HG03196 (cell line): Measurements from ENCODE around the gene NUP62CL.
"Not testable (repeated sequence)": the region's sequence is repeated elsewhere in the genome, so short reads cannot be mapped to it uniquely, and the experiment has no call there.

Experiments
- ATAC-seq: cut with Tn5 transposase; IDR thresholded peaks from one replicate; pipeline ENCODE4 v1.9.1; 2021; ENCODE audit not compliant: unreplicated experiment

Gene NUP62CL

GRCh38 chrX:107205770-107206696 is at the start of gene NUP62CL, which contains the start of gene DNAAF6:
TSS of gene NUP62CL (minus strand) at chrX:107206433. CDS start at chrX:107175146, 31,287 bp downstream.
TSS of gene DNAAF6 (plus strand) at chrX:107206611. CDS start at chrX:107212876, 6,265 bp downstream.
- ATAC-seq: peak; percentile 97

GRCh38 chrX:107228486-107228819 is 22.2 kb upstream of the NUP62CL start:
- ATAC-seq: no peak

DNA sequence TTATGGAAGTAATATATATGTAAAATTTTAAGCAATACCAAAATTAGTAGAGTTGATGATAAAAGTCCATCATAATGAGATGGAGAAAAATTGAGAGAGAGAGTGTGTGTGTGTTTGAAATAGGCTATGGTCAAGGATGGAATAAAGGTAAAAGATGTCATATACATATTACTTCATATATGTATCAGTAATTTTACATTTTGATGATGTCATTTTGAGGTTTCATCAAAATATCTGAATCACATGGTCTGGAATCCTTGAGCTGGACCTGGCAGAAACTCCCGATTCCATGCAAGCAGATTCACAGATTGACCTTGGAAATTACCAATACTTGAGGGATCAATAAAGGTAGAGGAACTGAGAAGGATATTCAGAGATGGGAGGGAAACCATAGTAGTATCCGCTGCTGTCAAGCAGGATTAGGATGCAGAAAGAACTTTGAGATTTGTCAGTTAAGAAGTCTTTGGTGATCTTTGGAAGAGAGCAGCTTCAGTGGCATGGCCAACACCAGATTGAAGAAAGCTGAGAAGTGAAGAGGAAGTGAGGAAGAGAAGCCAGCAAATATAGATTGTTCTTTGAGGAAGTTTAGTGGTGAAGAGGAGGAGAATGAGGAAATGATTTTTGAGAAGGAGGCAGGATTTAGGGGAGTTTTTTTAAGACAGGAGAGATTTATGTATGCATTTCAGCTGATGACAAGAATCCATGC is 21.7 kb upstream of the NUP62CL start:
- ATAC-seq: no peak

GRCh38 chrX:107226757-107227156 is 20.5 kb upstream of the NUP62CL start:
- ATAC-seq: no peak

DNA sequence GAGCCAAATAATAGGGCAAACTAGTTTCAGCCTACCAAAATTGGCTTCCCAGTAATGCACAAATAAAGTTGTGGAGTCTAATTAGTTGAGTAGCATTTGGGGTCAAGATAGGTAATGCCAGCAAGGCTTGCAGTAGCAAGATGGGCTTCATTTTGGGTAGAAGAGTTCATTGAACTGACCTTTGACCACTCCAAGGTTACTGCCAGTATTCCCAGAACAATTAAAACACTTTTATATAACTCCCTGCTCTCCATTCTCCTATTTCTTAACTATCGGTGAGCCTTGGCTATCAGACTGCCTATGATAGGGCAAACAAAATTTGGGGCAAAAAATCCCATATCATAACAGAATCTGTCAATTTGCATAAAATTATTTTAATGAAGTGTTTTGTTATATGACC is 7.2 kb upstream of the NUP62CL start:
- ATAC-seq: no peak

GRCh38 chrX:107207943-107208342 is 1.7 kb upstream of the NUP62CL start:
- no peak for ATAC-seq

DNA sequence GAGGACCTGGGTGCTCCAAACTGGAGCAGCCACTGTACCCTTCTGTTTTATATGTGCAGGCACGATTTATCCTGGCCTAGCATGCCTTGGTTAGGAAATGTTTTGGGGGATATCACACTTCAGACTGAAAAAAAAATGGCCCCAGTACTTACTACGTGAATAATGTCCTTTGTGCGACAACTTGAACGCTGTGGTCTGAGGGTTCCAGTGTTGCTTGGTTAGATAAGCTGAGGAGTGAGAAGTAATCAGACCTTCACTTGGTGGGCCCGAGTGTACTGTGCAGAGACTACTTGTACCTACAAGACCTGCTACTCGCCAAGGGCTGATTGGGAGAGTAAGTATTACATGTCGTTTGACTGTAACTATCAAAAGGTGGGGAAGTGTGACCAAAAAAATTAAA is 856 bp upstream of the NUP62CL start:
- no peak for ATAC-seq

DNA sequence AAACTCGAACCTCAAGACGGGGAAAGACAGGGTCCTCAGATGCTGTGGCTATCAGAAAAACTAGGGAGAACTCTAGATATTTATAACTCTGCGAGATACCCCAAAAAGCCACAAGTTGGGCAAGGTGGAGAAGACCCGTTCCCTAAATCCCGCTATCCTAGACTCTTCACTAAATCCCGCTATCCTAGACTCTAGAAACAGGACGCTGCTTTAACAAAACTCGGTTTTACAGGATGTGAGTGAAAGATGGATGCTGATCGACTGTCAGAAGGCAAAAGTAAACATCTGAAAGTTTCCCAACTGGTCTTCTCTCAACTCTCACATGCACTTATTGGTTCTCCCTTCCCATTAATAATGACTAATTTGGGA is 448 bp upstream of the NUP62CL start:
- no peak for ATAC-seq

- no peak for ATAC-seq
Observed at GRCh38 chrX:107204068-107204605, 2.1 kb downstream of the NUP62CL start.

DNA sequence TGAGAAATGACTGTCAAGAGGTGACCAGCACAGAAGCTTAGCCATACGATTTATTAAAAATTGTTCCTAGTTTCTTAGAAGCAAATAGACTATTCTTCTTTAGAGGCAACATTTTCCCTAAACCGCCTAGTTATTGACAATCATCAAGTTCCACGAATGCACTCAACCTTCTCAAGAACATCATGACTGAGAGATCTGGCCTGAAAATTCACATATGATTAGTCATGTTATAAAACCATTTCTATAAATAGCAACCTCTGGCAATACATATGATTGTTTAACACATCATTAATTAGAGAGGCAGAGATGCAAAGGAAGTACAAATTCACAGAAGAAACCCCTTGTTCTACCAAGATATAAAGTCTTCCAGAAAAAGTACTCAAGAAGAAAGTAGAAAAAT is 6.7 kb downstream of the NUP62CL start:
- ATAC-seq: no peak

DNA sequence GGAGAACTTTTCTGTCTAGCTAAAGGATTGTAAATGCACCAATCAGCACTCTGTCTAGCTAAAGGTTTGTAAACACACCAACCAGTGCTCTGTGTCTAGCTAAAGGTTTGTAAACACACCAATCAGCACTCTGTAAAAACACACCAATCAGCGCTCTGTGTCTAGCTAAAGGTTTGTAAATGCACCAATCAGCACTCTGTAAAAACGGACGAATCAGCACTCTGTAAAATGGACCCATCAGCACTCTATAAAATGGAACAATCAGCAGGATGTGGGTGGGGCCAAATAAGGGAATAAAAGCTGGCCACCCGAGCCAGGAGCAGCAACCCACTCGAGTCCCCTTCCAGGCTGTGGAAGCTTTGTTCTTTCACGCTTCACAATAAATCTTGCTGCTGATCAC is 8.2 kb downstream of the NUP62CL start:
- not testable (repeated sequence) for ATAC-seq

DNA sequence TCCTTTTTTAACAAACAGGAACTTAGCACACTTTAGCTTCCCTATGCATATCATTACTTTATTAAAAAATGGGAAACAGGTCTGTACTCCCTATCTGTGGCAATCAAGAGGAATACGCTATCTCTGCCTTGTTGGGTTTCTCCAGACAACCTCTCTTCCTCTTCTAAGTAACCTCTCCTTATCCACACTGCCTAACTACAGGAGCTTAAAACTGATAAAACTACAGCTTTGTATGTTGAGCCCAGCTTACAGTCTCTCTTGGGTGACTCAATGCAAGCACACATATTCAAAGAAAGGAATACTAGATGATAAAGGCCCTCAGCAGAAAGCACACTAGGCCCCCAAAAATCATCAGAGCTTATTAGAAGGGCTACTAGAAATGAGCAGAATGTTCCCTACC is 8.9 kb downstream of the NUP62CL start:
- ATAC-seq: no peak

GRCh38 chrX:107171369-107172102 is 34.7 kb downstream of the NUP62CL start:
- ATAC-seq: no peak

DNA sequence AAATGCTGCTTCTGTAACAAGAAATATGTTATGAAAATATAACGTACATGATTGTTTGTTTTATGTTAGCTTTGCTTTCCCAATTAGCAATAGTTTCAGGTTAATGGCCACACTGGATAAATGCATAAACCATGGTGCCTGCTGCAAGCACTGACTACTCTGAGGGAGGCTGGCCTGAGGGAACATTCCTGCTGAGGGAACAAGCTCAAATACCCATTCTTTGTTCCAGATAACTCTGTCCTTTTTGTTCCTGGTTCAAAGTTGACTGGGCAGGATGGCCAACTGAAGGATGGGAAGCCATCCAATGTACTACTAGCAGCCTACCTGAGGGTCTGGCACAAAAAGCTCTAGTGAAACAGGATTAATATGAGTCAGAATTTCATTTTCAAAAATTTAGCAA is 37.5 kb downstream of the NUP62CL start:
- ATAC-seq: no peak

GRCh38 chrX:107168257-107168656 is 38.0 kb downstream of the NUP62CL start:
- no peak for ATAC-seq

- no peak for ATAC-seq
Observed at GRCh38 chrX:107167163-107167921, 38.9 kb downstream of the NUP62CL start.

DNA sequence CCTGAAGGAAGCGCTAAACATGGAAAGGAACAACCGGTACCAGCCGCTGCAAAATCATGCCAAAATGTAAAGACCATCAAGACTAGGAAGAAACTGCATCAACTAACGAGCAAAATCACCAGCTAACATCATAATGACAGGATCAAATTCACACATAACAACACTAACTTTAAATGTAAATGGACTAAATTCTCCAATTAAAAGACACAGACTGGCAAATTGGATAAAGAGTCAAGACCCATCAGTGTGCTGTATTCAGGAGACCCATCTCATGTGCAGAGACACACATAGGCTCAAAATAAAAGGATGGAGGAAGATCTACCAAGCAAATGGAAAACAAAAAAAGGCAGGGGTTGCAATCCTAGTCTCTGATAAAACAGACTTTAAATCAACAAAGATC is 48.6 kb downstream of the NUP62CL start:
- not testable (repeated sequence) for ATAC-seq

- not testable (repeated sequence) for ATAC-seq
Observed at GRCh38 chrX:107155621-107156430, 50.4 kb downstream of the NUP62CL start.

DNA sequence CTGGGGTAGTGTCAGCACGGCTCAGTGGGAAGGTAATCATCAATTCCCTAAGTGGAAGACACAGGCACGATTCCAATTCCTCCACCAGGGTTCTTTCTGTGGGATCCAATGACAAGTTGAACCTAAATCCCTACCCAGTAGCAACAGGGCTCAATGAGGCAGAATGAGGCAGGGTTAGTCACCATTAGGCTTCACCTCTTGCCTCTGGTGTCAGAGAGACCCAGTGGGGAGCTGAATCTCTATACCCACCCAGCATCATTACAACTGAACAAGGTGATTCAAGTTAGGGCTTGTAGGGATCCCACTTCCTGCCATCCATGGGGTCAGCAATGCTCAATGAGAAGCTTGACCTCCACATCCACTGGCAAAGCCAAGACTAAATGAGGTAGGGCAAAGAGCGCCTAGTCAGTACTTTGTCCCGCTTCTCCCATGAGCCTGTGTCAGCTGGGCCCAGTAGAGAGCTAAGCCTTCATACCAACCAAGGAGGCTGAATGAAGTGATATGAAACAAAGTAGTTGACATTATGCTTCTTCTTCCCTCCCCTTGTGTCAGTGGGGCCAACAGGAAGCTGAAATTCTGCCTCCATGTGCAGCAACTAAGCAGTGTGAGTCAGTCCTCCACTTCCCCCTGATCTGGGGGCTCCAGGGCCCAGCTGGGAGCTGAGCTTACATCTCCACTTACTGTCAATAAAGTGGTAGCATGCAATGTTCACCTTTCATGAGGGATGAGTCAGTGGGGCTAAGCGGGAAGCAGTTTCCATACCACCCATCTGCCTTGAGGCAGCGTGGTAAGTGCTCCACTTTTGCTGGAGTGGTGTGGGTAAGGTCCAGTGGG is 51.2 kb downstream of the NUP62CL start:
- no peak for ATAC-seq
